Measurements from ENCODE around the gene TMEM200C. TPM values are rescaled to one million over a fixed set of nuclear protein-coding genes. Genes with fewer than 3 reads are reported as not detected.
"Not testable (repeated sequence)": the region's sequence is repeated elsewhere in the genome, so short reads cannot be mapped to it uniquely, and the experiment has no call there.

The TMEM200C gene
- total RNA-seq, 1 donor from 2014 or later, result 13.8 TPM

GRCh38 chr18:5874336-5874735 lies 21.0 kb downstream of the TMEM200C start:
- Mint-ChIP-seq H3K27me3 (ENCODE audit: unreplicated experiment) (peaks cover 3% of the 10 kb centered on the region), H3K27ac (ENCODE audit: unreplicated experiment) (no peak overlapping the region), H3K4me1 (ENCODE audit: low read depth, unreplicated experiment) (no peaks in the 10 kb centered on the region), H3K4me3 (ENCODE audit: unreplicated experiment) (no peak overlapping the region), H3K9me3 (ENCODE audit: unreplicated experiment) (no peaks in the 10 kb centered on the region), H3K36me3 (ENCODE audit: unreplicated experiment) (no peaks in the 10 kb centered on the region)
- TF ChIP-seq CTCF (IDR thresholded peaks at IDR 0.05; ENCODE audit: partially characterized antibody, unreplicated experiment), result no peak
- DNase-seq, result no peak

- no peaks in the 10 kb centered on the region for H3K36me3 Mint-ChIP-seq (ENCODE audit: unreplicated experiment)
- no peaks in the 10 kb centered on the region for H3K9me3 Mint-ChIP-seq (ENCODE audit: unreplicated experiment)
- H3K4me3 Mint-ChIP-seq (ENCODE audit: unreplicated experiment), result no peak overlapping the region
- H3K27me3 Mint-ChIP-seq (ENCODE audit: unreplicated experiment), result peaks cover 3% of the 10 kb centered on the region
- no peaks in the 10 kb centered on the region for H3K4me1 Mint-ChIP-seq (ENCODE audit: low read depth, unreplicated experiment)
- DNase-seq, result no peak
- no peak for TF ChIP-seq CTCF (IDR thresholded peaks at IDR 0.05; ENCODE audit: partially characterized antibody, unreplicated experiment)
- H3K27ac Mint-ChIP-seq (ENCODE audit: unreplicated experiment), result no peak overlapping the region
Measured at GRCh38 chr18:5872886-5873285, 22.4 kb downstream of the TMEM200C start.

- H3K36me3 Mint-ChIP-seq (ENCODE audit: unreplicated experiment), result no peaks in the 10 kb centered on the region
- no peak for DNase-seq
- no peaks in the 10 kb centered on the region for H3K9me3 Mint-ChIP-seq (ENCODE audit: unreplicated experiment)
- H3K4me3 Mint-ChIP-seq (ENCODE audit: unreplicated experiment), result no peak overlapping the region
- no peak overlapping the region for H3K27ac Mint-ChIP-seq (ENCODE audit: unreplicated experiment)
- H3K4me1 Mint-ChIP-seq (ENCODE audit: low read depth, unreplicated experiment), result no peaks in the 10 kb centered on the region
- TF ChIP-seq CTCF (IDR thresholded peaks at IDR 0.05; ENCODE audit: partially characterized antibody, unreplicated experiment), result no peak
- peaks cover 3% of the 10 kb centered on the region for H3K27me3 Mint-ChIP-seq (ENCODE audit: unreplicated experiment)
Measured at GRCh38 chr18:5871426-5871825, 23.9 kb downstream of the TMEM200C start.

GRCh38 chr18:5868218-5868854 lies 27.0 kb downstream of the TMEM200C start:
- DNase-seq, result peak; percentile 70
- Mint-ChIP-seq H3K9me3 (ENCODE audit: unreplicated experiment) (no peaks in the 10 kb centered on the region), H3K4me3 (ENCODE audit: unreplicated experiment) (no peak overlapping the region), H3K4me1 (ENCODE audit: low read depth, unreplicated experiment) (no peaks in the 10 kb centered on the region), H3K27me3 (ENCODE audit: unreplicated experiment) (peaks cover 3% of the 10 kb centered on the region), H3K27ac (ENCODE audit: unreplicated experiment) (no peak overlapping the region), H3K36me3 (ENCODE audit: unreplicated experiment) (peaks cover under 1% of the 10 kb centered on the region)
- TF ChIP-seq CTCF (IDR thresholded peaks at IDR 0.05; ENCODE audit: partially characterized antibody, unreplicated experiment), result peak; percentile 77

GRCh38 chr18:5865521-5865920 lies 29.8 kb downstream of the TMEM200C start:
- no peak for TF ChIP-seq CTCF (IDR thresholded peaks at IDR 0.05; ENCODE audit: partially characterized antibody, unreplicated experiment)
- Mint-ChIP-seq H3K36me3 (ENCODE audit: unreplicated experiment) (peaks cover 17% of the 10 kb centered on the region), H3K27me3 (ENCODE audit: unreplicated experiment) (no peaks in the 10 kb centered on the region), H3K4me1 (ENCODE audit: low read depth, unreplicated experiment) (no peaks in the 10 kb centered on the region), H3K9me3 (ENCODE audit: unreplicated experiment) (peaks cover 9% of the 10 kb centered on the region), H3K4me3 (ENCODE audit: unreplicated experiment) (no peak overlapping the region), H3K27ac (ENCODE audit: unreplicated experiment) (no peak overlapping the region)
- DNase-seq, result no peak

GRCh38 chr18:5862127-5862526 lies 33.2 kb downstream of the TMEM200C start:
- H3K36me3 Mint-ChIP-seq (ENCODE audit: unreplicated experiment), result peaks cover 24% of the 10 kb centered on the region
- not testable (repeated sequence) for DNase-seq; H3K27me3 Mint-ChIP-seq (ENCODE audit: unreplicated experiment); H3K4me3 Mint-ChIP-seq (ENCODE audit: unreplicated experiment); H3K27ac Mint-ChIP-seq (ENCODE audit: unreplicated experiment); H3K9me3 Mint-ChIP-seq (ENCODE audit: unreplicated experiment); H3K4me1 Mint-ChIP-seq (ENCODE audit: low read depth, unreplicated experiment)

Data from glutamatergic neuron (in vitro differentiated cells).